Measurements from ENCODE around the gene ARHGAP26. TPM values are rescaled to one million over a fixed set of nuclear protein-coding genes. Genes with fewer than 3 reads are reported as not detected.
A peak's percentile ranks its signal among the peaks of the same experiment; 100 is the strongest.

The ARHGAP26 gene
- total RNA-seq, 1 donor from 2014 or later = 7.1 TPM

GRCh38 chr5:143173139-143173889, 403.1 kb downstream of the ARHGAP26 start:
- ATAC-seq = no peak

DNA sequence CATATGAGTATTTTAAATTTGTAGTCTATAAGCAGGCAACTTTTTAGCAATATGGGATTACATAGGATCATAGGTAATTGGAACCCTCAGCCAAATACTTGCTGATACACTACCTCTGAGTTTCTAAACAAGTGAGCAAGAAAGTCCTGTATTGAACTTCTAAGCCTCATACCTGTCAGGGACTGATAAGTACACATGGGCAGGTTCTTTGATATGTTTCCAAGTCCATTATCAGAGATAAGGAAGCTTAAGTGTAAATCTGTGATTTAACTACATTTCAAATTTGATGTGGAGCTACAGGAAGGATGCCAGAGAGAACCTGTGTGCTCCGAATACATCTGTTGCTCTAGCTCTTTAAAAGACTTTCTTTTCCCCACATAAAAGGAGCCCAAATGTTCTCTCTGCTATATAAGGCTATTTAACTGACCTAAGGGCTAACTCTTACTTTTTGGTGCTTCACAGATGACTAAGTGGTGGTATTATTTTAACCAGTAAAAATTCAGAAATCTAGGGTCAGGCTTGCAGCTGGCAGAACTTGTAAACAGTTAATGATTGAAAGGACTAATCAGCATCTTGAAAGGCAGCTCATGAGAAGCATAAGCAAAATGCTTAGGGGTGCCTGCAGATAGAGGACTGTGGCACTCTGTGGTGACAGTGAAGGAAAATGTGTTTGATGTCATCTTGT, 404.7 kb downstream of the ARHGAP26 start:
- no peak for ATAC-seq

DNA sequence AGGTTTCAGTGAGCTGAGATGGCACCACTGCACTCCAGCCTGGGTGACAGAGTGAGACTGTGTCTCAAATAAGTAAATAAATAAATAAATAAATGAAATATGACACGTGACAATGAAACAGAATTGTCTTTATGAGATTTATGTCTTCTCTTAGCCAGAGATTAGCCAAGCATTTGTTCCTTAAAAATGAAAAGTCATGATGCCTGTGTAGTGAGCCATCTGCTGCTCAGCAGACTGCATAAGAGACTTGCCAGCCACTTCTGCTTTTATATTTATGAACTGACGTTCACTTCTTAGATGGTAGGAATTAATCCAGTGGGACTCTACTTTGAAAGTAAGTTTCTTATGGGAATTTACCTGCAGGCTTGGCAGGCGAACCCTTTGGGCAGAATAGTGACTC, 405.9 kb downstream of the ARHGAP26 start:
- ATAC-seq = no peak

DNA sequence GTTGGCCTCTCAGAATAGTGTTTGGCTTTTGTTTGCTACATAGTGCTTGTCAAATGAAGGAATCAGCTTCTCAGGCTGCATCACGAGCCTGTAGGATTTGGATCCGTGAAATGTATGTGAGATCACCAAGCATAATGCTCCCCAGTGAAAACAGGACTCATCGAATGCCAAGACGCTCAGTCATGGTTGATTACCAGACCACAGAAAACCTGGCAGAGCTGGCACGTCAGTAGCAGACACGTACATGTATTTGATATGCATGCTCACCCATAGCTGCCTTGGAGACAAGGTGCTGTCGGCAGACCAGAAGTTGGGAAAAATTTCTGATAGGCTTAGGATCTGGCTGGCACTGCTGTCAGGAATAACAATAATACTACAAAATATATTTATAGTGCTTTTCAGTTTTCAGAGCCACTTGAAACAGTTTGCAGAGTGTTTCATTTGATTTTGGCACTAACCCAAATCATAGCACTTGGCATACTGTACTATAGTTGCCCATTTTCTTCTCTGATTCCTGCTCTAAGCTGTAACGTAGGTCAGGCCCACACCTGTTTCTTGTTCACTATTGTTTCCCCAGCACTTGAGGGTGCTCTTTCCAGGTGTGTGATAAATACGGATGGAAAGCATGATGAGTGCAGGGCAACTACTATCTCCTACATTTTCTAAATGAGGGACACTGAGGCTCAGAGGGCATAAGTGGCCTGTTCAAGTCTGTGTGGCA, 407.2 kb downstream of the ARHGAP26 start:
- peak; percentile 91 for ATAC-seq

DNA sequence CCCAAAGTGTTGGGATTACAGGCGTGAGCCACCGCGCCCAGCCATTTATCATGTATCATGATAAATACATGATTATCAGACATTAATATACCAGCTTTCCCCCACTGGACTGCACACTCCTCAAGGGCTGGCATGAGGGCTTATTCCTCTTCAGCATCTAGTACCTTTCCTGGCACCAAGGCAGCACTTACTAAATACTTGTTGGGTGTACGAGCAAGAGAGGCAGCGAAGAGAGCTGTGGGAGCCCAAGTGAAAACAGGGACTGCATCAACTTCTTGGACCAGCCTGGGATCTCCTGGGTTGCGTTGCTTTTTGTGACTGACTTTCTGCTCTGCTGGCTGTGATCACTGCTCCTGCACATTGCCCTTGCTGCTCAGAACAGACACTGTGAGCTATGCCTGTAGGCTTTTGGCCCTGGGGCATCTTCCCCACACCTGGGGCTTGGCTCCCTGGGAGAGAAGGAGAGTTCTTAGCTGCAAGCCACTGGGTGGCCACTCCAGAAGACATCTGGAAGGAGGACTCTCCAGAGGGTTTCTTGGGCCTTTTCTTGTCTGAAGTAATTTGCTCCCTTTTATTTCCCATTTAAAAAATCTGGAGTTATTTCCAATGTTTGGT, 409.1 kb downstream of the ARHGAP26 start:
- ATAC-seq = no peak

GRCh38 chr5:143180751-143181150, 410.6 kb downstream of the ARHGAP26 start:
- ATAC-seq = no peak

DNA sequence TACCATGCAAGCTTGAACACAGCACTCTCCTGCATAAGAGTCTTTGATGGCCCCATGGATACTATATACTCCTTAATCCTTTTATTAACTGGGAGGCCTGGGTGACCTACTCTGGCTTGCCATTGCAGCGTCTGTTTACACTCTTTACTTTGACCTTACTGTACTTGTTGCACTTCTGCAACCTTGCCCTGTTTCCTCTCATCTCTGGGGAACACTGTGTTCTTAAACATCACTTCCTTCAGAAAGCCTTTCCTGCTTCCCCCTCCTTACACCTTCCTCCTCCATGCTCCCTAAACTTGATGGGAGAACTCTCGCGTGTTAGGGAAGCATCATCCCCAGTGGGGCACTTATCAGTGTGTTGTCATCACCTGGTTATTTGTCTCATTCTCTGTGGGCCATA, 411.0 kb downstream of the ARHGAP26 start:
- no peak for ATAC-seq

DNA sequence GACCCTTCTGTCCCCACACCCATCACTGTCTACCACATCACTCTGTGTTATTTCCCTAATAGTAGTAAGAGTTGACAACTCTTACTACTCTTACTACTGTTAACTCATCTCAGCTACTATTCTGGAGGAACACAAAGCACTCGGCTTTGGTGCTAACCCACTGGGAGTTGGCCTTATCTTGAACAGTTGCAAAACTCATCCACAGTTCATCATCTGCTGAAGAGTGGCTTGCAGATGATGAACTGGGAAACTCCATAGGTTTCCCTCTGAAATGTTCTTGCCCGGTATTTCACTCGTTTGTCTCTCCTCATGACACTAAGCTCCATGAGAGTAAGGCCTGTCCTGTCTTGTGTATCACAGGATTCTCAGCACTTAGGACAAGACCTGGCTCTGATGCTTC, 411.9 kb downstream of the ARHGAP26 start:
- ATAC-seq = no peak

DNA sequence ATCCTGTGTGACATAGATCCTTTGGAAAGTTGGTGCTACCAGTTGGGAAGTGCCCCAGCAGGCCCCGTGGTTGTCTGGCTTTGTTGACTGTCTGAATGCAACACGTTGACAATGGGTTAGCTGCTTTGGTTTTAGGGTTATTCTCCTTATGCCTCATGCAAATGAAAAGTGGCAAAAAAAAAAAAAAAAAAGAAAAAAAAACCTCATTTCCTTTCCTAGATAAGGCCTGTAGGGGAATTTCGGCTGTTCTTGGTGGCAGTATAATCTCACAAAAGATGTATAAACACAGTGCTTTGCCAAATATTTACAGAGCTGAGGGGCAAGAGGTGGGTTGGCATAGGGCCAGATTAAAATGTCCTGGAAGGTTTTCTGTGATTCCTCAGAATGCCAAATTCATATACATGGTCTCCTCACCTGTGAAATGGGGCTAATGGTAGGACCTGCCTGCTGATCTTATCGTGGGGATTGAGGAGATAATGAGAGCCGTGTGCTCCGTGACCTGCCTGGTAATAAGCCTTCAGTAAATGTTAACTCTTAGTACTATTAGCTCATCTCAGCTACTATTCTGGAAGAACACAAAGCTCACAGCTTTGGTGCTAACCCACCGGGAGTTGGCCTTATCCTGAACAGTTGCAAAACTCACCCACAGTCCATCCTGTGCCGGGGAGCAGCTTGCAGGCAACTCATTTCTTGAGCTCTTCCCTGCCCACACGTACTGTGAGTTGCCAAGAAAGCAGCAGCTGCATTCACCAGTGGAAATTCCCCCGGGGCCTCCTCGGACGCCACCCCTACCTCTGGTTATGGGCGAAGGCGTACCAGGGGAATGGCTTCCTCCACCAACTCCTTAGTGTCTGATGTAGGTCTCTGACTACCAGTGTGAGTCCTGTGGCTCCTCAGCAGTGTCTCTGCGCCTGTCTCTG, 413.0 kb downstream of the ARHGAP26 start:
- peak; percentile 46 for ATAC-seq

GRCh38 chr5:143183989-143184388, 413.8 kb downstream of the ARHGAP26 start:
- no peak for ATAC-seq

- ATAC-seq = no peak
These were observed 416.4 kb downstream of the ARHGAP26 start for GRCh38 chr5:143186623-143187022.

GRCh38 chr5:143187495-143187894, 417.3 kb downstream of the ARHGAP26 start:
- ATAC-seq = peak; percentile 87

- ATAC-seq = no peak
These were observed 417.9 kb downstream of the ARHGAP26 start for GRCh38 chr5:143188083-143188482.

- no peak for ATAC-seq
These were observed 418.5 kb downstream of the ARHGAP26 start for GRCh38 chr5:143188692-143189091.

GRCh38 chr5:143190260-143190810, 420.2 kb downstream of the ARHGAP26 start:
- no peak for ATAC-seq

DNA sequence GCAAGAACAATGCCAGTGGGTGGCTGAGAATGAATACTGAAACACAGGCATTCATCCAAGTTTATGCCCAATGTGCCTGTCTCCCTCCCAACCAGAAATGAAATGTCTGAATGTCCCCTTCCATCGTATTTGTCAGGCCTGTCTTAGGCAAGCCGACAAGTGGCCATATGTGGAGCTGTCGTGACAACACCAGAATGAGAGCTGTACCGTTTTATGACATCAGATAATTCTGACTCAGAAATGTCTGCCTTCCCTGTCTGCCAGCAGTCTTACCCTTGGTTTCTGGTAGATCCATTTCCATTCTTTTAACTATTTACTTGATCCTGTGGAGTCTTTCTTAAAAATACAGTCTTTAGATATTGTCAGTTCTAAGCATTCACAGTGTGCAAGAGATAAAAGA, 421.5 kb downstream of the ARHGAP26 start:
- no peak for ATAC-seq

- ATAC-seq = no peak
These were observed 422.2 kb downstream of the ARHGAP26 start for GRCh38 chr5:143192191-143192900.

DNA sequence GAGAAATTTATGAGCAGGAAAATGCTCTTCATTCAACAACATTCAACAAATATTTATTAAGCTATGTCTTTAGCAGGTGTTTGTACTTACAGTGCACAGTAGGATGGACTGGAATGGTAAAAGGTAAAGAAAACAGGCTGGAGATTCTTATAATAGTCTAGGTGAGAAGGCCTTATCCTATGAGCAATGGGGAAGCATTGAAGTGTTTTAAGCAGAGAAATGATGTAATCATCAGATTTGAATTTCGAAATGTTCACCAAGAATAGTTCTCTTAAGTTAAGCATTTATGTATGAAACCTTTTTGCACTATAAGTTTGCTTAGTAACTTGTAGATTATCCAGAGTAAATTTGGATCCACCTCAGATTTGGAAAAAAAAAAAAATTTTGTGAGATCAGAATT, 424.0 kb downstream of the ARHGAP26 start:
- ATAC-seq = no peak

GRCh38 chr5:143194713-143195112, 424.5 kb downstream of the ARHGAP26 start:
- no peak for ATAC-seq

- ATAC-seq = peak; percentile 46
These were observed 425.3 kb downstream of the ARHGAP26 start for GRCh38 chr5:143195491-143195890.

Measured in esophagus mucosa (tissue), 1 donor.